Astrocyte (in vitro differentiated cells and primary cell): ENCODE measurements around the gene CHPT1. TPM values are rescaled to one million over a fixed set of nuclear protein-coding genes. Genes with fewer than 3 reads are reported as not detected.
A peak's percentile ranks its signal among the peaks of the same experiment; 100 is the strongest.

Experiments used
- DNase-seq: peaks from one replicate; pipeline ENCODE4 v3.0.0-alpha.2; 2010; ENCODE audit warnings: low read depth
- FAIRE-seq: peaks from 2 replicates; lab custom pipeline; 2011; peaks lifted over from hg19 to GRCh38; lab: Jason Lieb, UNC
- H2AFZ ChIP-seq: 2 replicates; pipeline ENCODE4 v1.6.0; 2012; ENCODE audit warnings: low read depth, low read length, inconsistent platforms
- H3K27ac ChIP-seq: 2 replicates; pipeline ENCODE4 v1.5.1; 2011; ENCODE audit warnings: low read depth, low read length, inconsistent platforms
- H3K27me3 ChIP-seq: 2 replicates; pipeline ENCODE4 v1.6.0; 2011; ENCODE audit warnings: low read length, inconsistent platforms; ENCODE audit not compliant: insufficient read depth
- H3K36me3 ChIP-seq: 2 replicates; pipeline ENCODE4 v1.5.1; 2011; ENCODE audit warnings: low read length, inconsistent platforms; ENCODE audit not compliant: insufficient read depth
- H3K4me1 ChIP-seq: 2 replicates; pipeline ENCODE4 v1.5.1; 2011; ENCODE audit warnings: low read length, inconsistent platforms; ENCODE audit not compliant: insufficient read depth
- H3K4me2 ChIP-seq: 2 replicates; pipeline ENCODE4 v1.6.0; 2012; ENCODE audit warnings: low read length, inconsistent platforms
- H3K4me3 ChIP-seq: 2 replicates; pipeline ENCODE4 v1.5.1; 2011; ENCODE audit warnings: low read depth, mild to moderate bottlenecking, low read length, inconsistent platforms; ENCODE audit not compliant: insufficient read depth
- H3K79me2 ChIP-seq: 2 replicates; pipeline ENCODE4 v1.6.0; 2012; ENCODE audit warnings: mild to moderate bottlenecking, low read length, inconsistent platforms; ENCODE audit not compliant: insufficient read depth
- H3K9ac ChIP-seq: 2 replicates; pipeline ENCODE4 v1.6.0; 2012; ENCODE audit warnings: mild to moderate bottlenecking, low read length, inconsistent platforms
- H3K9me3 ChIP-seq: 2 replicates; pipeline ENCODE4 v1.5.1; 2012; ENCODE audit warnings: low read depth, mild to moderate bottlenecking, low read length, inconsistent platforms; ENCODE audit not compliant: insufficient read depth
- H4K20me1 ChIP-seq: 2 replicates; pipeline ENCODE4 v1.6.0; 2012; ENCODE audit warnings: low read length, inconsistent platforms; ENCODE audit not compliant: insufficient read depth
- H3K27ac Mint-ChIP-seq: one replicate; pipeline ENCODE4 v1.8.0; 2021; ENCODE audit warnings: mild to moderate bottlenecking, mixed read lengths; ENCODE audit not compliant: unreplicated experiment
- H3K27me3 Mint-ChIP-seq: one replicate; pipeline ENCODE4 v1.8.0; 2021; ENCODE audit warnings: low read depth, mixed read lengths; ENCODE audit not compliant: unreplicated experiment
- H3K36me3 Mint-ChIP-seq: one replicate; pipeline ENCODE4 v1.8.0; 2021; ENCODE audit warnings: low read depth, mixed read lengths; ENCODE audit not compliant: unreplicated experiment
- H3K4me1 Mint-ChIP-seq: one replicate; pipeline ENCODE4 v1.8.0; 2021; ENCODE audit warnings: low read depth, mixed read lengths; ENCODE audit not compliant: unreplicated experiment
- H3K4me3 Mint-ChIP-seq: one replicate; pipeline ENCODE4 v1.8.0; 2021; ENCODE audit warnings: mild to moderate bottlenecking, moderate library complexity, mixed read lengths; ENCODE audit not compliant: unreplicated experiment
- H3K9me3 Mint-ChIP-seq: one replicate; pipeline ENCODE4 v1.8.0; 2021; ENCODE audit warnings: mild to moderate bottlenecking, mixed read lengths; ENCODE audit not compliant: unreplicated experiment
- EZH2 ChIP-seq: IDR thresholded peaks from 2 replicates; pipeline ENCODE4 v1.6.1; 2012; ENCODE audit warnings: mild to moderate bottlenecking, low read length, inconsistent platforms; ENCODE audit not compliant: insufficient read depth
- total RNA-seq: library from RNA; stranded (reverse); gene quantifications from 2 replicates; pipeline ENCODE4 v1.2.1, GENCODE V29; 2021
- TF ChIP-seq, protein P1 (sequence below): IDR thresholded peaks from 2 replicates; pipeline ENCODE4 v1.5.1; 2011; ENCODE audit warnings: low read depth, mild to moderate bottlenecking, inconsistent platforms, low read length, moderate library complexity; ENCODE audit not compliant: insufficient read depth

CHPT1 gene
- total RNA-seq, 1 donor from 2014 or later: 22.2 TPM

DNA sequence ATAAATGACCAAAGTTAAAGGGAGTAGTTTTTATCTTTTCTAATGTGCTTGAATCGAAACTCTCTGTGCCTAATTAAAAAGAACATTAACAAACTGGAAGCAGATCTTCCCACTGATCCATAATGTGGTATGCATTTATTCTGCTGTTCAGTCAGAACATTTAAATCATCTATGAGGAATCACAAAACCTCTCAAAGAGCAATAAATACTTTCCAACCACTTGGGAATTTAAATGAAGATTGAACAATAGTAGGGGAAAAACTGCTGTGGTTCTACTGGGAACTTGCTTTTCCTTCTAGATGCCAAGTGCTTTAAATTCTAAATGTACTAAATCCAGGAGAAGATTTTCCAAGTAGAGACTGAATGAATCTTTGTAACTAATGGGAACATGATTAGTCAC lies 12.3 kb upstream of the CHPT1 start:
- peak; percentile 20 for DNase-seq
- Histone ChIP-seq H3K4me2 (no peak overlapping the region), H3K36me3 (no peaks in the 10 kb centered on the region), H3K79me2 (no peaks in the 10 kb centered on the region), H3K27ac (no peak overlapping the region), H3K4me3 (no peak overlapping the region), H2AFZ (no peak overlapping the region), H3K27me3 (no peaks in the 10 kb centered on the region), H3K4me1 (no peaks in the 10 kb centered on the region), H3K9me3 (no peaks in the 10 kb centered on the region), H3K9ac (no peak overlapping the region), H4K20me1 (no peaks in the 10 kb centered on the region)
- H3K4me1 Mint-ChIP-seq: peaks cover 3% of the 10 kb centered on the region
- TF ChIP-seq, protein P1, sequence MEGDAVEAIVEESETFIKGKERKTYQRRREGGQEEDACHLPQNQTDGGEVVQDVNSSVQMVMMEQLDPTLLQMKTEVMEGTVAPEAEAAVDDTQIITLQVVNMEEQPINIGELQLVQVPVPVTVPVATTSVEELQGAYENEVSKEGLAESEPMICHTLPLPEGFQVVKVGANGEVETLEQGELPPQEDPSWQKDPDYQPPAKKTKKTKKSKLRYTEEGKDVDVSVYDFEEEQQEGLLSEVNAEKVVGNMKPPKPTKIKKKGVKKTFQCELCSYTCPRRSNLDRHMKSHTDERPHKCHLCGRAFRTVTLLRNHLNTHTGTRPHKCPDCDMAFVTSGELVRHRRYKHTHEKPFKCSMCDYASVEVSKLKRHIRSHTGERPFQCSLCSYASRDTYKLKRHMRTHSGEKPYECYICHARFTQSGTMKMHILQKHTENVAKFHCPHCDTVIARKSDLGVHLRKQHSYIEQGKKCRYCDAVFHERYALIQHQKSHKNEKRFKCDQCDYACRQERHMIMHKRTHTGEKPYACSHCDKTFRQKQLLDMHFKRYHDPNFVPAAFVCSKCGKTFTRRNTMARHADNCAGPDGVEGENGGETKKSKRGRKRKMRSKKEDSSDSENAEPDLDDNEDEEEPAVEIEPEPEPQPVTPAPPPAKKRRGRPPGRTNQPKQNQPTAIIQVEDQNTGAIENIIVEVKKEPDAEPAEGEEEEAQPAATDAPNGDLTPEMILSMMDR: no peak
- no peak for TF ChIP-seq EZH2
- peaks cover under 1% of the 10 kb centered on the region for H3K27me3 Mint-ChIP-seq
- no peaks in the 10 kb centered on the region for H3K9me3 Mint-ChIP-seq
- H3K4me3 Mint-ChIP-seq: no peak overlapping the region
- no peaks in the 10 kb centered on the region for H3K36me3 Mint-ChIP-seq
- FAIRE-seq: no peak
- no peak overlapping the region for H3K27ac Mint-ChIP-seq

DNA sequence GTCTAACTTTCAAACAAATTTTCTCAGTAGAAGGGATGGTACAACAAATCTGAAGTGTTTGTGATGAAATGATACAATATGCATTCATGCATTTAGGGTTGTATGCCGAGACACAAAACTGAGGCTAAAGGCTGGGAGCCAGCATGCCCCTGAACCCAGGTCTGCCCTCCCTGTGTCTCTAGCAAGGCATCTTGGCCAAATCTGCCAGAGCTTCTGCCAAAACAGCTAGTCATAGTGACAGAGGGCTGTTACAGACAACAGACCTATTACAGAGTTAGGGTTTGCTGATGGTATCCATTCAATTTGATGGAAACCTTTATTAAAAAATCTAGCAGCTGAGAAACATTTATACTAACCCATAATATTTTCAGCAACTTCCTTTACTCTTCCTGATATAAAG lies 11.3 kb upstream of the CHPT1 start:
- H4K20me1 ChIP-seq: no peaks in the 10 kb centered on the region
- Mint-ChIP-seq H3K9me3 (no peaks in the 10 kb centered on the region), H3K27me3 (peaks cover 3% of the 10 kb centered on the region), H3K4me3 (no peak overlapping the region), H3K4me1 (peaks cover 3% of the 10 kb centered on the region), H3K27ac (no peak overlapping the region), H3K36me3 (no peaks in the 10 kb centered on the region)
- no peak overlapping the region for H3K4me3 ChIP-seq
- FAIRE-seq (no peak), DNase-seq (no peak)
- no peak overlapping the region for H3K9ac ChIP-seq
- no peaks in the 10 kb centered on the region for H3K79me2 ChIP-seq
- no peaks in the 10 kb centered on the region for H3K36me3 ChIP-seq
- no peak overlapping the region for H2AFZ ChIP-seq
- H3K4me1 ChIP-seq: no peaks in the 10 kb centered on the region
- H3K9me3 ChIP-seq: no peaks in the 10 kb centered on the region
- H3K27ac ChIP-seq: no peak overlapping the region
- H3K27me3 ChIP-seq: no peaks in the 10 kb centered on the region
- H3K4me2 ChIP-seq: no peak overlapping the region
- TF ChIP-seq EZH2: no peak
- TF ChIP-seq, protein P1: no peak

DNA sequence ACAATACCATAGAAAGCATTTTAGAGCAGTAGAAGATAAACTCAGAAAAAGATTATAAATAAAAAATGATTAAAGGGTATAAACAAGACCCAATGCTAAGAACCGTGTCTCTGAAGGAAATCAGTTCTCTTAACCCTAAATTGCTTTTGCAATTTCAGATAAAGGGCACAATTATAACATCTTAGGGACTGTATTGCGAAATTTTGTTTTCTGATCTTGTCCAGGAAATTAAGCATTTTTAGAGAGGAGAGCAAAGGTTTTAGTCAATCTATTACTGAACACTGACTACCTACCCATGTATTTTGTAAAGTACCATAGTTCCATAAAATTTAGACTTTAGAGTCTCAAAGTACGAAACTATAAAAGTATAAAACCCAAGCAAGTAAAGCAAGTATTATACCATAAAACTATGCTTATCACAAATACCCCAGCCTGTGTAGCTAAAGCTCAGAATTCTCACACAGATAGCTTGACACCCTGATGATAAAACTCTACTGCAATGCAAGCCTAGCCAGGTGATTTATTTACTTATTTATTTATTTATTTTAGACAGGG lies 6.8 kb upstream of the CHPT1 start:
- no peak overlapping the region for H3K27ac Mint-ChIP-seq
- Histone ChIP-seq H3K4me3 (no peak overlapping the region), H2AFZ (no peak overlapping the region), H3K4me2 (no peak overlapping the region), H3K9ac (no peak overlapping the region), H3K27ac (no peak overlapping the region), H3K36me3 (no peaks in the 10 kb centered on the region), H3K4me1 (no peaks in the 10 kb centered on the region), H3K27me3 (no peaks in the 10 kb centered on the region), H3K9me3 (no peaks in the 10 kb centered on the region), H3K79me2 (no peaks in the 10 kb centered on the region), H4K20me1 (no peaks in the 10 kb centered on the region)
- H3K4me1 Mint-ChIP-seq: peaks cover 2% of the 10 kb centered on the region
- no peaks in the 10 kb centered on the region for H3K36me3 Mint-ChIP-seq
- H3K4me3 Mint-ChIP-seq: no peak overlapping the region
- H3K27me3 Mint-ChIP-seq: peaks cover 7% of the 10 kb centered on the region
- no peaks in the 10 kb centered on the region for H3K9me3 Mint-ChIP-seq
- no peak for DNase-seq
- no peak for FAIRE-seq
- no peak for TF ChIP-seq EZH2
- TF ChIP-seq, protein P1: no peak
